Activated CD4-positive, alpha-beta T cell treated with anti-CD3 and anti-CD28 coated beads, Interleukin-2, amount 50 U/mL, for 48 hours (primary cell): ENCODE results near the gene VAC14.
"Not testable (repeated sequence)": the region's sequence is repeated elsewhere in the genome, so short reads cannot be mapped to it uniquely, and the experiment has no call there.

Experiments
- DNase-seq, 2 experiments: peaks; one replicate each; pipeline ENCODE4 v3.0.0-alpha.2; 2020

Gene VAC14

DNA sequence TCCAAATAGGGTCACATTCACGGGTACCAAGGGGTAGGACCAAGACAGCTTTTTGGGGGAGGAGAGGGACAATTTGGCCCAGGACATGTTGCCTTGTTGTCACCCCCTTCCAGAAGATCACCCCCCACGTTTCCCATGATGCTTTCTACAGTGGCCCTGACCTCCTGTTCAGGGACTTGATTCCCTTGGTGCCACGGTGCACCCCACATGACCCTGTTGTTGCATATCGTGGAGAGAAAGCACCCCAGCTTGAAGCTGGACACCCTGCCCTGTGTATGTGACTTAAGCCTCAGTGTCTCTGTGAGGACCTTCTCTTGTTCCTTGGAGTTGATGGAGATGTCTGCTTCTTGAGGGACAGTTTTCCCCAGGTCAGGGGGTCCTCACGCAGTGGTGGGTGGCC lies 142.0 kb downstream of the VAC14 start:
- no peak for DNase-seq

DNA sequence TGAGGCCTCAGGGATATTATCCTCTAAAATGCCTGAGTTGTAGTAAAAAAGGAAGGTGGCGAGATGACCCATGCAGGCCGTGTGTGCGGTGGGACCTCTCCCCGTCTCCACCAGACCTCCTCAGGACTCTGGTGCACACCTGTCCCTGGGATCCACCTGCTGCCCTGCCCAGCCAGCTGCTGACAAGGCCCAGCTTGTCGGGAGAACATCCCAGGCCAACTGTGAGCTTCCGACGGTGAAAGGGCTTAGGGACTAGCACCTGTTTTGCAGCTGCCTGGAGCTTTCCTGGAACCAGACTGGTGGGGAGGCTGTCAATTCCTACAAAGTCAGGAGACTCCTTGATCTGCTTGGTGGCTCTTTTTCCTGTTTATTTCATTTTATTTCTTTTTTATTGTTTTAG lies 143.0 kb downstream of the VAC14 start:
- DNase-seq: no peak

DNA sequence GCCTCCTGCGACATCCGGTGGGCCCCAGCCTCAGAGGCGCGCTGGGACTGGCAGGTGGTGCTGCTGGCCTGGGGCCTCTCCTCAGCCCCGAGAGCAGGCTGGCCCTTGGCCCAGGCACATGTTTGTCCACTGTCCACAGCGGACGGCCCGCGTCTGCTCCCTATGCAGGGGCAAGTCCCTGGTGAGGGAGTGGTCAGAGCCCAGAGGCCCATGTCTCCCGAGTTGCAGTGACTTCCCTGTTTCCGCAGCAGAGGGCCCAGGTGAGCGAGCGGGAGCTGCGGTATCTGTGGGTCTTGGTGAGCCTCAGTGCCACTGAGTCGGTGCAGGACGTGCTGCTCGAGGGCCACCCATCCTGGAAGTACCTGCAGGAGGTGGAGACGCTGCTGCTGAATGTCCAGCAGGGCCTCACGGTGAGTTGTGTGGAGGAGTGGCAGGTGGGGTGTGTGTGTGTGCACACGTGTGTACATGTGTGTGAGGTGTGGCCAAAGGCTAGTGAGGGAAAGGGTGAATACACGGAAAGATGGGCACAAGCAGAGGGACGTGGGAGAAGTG lies 144.2 kb downstream of the VAC14 start:
- no peak for DNase-seq

GRCh38 chr16:70656065-70656711 lies 144.8 kb downstream of the VAC14 start:
- no peak for DNase-seq

DNA sequence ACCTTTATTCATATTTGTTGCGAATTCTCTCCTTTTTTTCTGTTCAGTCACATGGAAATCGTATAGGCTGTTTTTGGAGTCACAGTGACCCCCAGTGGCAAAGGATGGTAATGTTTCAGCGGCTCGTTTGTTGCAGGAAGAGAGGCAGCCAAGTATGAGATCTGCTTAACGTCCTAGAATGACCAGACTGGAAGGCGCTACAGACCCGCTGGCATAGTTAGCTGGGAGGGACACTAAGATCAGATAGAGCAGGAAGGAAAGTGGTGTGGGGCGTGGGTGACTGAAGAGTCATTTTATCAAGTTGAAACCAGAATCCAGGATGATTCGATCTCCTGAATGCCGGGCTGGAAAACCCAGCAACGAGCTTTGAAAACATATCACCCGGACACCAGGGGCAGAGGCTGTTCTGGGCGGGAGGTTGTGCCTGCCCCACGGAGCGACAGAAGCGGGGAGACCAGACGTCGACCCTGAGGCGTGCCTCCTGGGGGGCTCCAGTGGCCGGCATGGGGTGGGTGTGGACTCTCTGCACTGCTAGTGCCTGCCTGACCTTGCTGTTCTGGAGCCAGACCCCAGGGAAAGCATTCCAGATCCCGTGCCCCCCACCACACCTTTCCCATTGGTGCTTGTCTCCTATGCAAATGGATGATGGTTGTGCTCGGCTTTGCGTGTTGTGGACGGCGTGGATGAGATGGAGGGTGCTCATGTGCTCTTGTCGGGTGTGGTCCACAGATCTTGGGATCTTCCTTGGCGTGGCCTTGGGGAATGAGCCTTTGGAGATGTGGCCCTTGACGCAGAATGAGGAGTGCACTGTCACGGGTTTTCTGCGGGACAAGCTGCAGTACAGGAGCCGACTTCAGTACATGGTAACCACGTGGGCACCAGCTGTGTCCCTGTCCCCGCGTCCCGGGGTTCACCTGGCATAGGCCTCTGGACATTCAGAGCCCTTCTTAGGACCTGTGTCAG lies 146.9 kb downstream of the VAC14 start:
- DNase-seq: peak; percentile 86 to 90

DNA sequence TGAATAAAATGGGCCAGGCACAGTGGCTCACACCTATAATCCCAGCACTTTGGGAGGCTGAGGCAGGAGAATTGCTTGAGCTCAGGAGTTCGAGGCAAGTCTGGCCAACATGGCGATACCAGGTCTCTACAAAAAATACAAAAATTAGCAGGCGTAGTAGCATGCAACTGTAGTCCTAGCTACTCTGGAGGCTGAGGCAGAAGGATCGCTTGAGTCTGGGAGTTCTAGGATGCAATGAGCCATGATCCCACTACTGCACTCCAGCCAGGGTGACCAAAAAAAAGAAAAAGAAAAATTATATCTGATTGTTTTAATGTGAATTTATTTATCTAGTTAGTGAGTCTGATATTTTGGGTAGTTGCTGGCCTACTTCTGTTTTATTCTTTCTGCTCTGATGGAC lies 147.6 kb downstream of the VAC14 start:
- DNase-seq: no peak

GRCh38 chr16:70652322-70652721 lies 148.6 kb downstream of the VAC14 start:
- no peak for DNase-seq

- DNase-seq: no peak
Observed at GRCh38 chr16:70651524-70651923, 149.4 kb downstream of the VAC14 start.

DNA sequence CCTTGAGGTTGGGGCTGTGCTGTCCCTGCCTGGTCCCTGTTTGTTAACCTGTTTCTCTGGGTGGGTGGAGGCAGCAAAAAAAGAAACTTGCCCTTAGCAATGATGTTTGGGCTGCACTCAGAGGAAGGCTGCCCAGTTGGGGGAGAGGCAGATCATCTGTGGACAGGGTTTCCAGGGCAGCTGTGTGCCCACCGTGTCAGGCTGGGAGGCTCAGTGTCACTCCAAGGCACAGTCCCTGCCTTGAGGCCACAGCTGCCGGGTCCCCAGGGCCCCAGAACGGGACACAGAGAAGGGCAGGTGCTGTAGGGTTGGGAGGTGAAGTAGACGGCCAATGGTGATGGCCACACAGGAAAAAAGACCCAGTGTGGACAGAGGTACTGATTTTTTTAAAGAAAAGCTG lies 150.7 kb downstream of the VAC14 start:
- no peak for DNase-seq

DNA sequence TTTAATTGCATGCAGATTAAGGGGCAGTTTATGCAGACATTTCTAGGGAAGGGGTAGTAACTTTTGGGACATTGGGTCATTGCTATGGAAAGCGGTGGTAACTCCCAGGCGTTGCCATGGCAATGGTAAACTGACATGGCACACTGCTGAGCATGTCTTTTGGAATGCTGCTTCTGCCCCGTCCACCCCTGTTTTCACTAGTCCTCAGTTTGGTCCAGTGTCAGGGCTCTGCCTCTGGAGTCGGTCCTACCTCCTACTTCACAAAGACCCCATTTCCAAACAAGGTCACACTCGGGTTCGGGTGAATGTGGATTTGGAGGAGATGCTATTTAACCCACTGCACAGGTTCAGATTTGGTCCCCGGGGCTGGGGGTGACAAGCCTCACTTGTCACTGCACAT lies 151.7 kb downstream of the VAC14 start:
- no peak for DNase-seq

GRCh38 chr16:70648606-70649005 lies 152.4 kb downstream of the VAC14 start:
- DNase-seq: no peak

DNA sequence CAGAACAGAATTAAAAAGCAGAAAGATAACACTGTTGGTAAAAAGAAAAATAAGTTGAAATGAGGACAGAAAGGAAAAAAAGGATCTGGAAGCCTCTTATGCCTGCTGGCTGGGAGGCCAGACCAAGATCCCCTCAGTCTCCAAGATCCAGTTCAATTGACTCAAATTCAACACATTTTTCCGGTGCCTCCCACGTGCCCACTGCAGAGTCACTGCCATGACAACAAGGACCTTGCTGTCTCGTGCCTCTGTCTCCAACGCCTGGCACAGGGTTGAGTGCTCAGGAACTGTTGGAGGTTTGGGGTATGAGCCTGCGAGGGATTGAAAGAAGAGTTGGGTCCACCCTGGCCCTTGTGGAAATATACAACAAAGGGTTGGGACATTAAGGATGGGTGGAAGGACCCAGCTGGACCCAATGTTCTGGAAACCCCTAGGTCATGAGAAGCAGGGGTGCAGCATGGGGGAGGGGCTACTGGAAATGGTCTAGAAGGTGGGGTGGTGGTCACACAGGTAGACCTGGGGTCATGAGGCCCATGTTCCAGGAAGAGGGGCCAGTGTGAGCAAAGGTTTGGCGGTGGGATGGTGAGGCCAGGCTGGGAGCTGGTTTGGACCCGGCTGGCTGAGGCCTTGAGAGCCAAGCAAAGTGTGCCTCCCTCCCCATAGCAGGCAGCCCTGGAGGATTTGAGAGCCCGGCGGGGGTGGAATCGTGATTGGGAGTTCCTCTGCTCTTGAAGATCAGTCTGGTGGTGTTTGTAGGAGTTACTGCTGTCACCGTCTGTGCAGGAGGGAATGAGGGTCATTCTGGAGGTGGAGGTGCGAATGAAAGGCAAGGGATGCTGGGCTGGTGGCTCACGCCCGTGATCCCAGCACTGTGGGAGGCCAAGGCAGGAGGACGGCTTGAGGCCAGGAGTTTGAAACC lies 153.3 kb downstream of the VAC14 start:
- DNase-seq: no peak

DNA sequence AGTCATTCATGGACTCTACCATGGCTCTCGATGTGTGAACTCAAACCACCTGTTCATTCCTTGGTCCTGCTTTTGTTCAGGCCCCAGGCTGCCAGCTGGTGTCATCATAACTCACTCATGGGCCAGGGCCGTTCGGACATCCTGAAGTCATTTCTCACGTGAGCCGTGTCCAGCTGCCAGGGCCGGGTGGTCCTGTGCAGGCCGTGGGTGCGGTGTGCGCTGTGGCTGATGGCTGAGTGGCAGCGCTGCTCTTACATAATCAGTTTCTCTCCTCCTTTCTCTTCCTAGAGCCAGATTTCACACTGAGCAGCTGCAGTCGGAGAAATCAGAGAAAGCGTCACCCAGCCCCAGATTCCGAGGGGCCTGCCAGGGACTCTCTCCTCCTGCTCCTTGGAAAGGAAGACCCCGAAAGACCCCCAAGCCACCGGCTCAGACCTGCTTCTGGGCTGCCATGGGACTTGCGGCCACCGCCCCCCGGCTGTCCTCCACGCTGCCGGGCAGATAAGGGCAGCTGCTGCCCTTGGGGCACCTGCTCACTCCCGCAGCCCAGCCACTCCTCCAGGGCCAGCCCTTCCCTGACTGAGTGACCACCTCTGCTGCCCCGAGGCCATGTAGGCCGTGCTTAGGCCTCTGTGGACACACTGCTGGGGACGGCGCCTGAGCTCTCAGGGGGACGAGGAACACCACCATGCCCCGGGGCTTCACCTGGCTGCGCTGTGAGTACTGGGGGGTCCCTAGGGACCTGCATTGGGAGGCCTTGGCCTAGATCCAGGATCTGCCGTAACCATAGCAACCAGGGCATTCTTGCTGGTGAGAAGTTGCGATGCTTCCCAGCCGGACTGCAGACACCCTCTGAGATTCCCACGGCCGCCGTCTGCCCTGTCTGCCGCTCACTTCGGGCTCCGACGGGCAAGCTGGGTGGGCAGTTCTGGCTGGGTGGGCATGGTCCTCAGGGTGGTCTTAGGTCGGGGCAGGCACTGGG lies 154.4 kb downstream of the VAC14 start, which contains the start of gene IL34:
Gene IL34 (plus strand): TSS at position 300 of the 982 bp plus-strand sequence. CDS start 389 bp downstream, at position 689.
- DNase-seq: no peak

DNA sequence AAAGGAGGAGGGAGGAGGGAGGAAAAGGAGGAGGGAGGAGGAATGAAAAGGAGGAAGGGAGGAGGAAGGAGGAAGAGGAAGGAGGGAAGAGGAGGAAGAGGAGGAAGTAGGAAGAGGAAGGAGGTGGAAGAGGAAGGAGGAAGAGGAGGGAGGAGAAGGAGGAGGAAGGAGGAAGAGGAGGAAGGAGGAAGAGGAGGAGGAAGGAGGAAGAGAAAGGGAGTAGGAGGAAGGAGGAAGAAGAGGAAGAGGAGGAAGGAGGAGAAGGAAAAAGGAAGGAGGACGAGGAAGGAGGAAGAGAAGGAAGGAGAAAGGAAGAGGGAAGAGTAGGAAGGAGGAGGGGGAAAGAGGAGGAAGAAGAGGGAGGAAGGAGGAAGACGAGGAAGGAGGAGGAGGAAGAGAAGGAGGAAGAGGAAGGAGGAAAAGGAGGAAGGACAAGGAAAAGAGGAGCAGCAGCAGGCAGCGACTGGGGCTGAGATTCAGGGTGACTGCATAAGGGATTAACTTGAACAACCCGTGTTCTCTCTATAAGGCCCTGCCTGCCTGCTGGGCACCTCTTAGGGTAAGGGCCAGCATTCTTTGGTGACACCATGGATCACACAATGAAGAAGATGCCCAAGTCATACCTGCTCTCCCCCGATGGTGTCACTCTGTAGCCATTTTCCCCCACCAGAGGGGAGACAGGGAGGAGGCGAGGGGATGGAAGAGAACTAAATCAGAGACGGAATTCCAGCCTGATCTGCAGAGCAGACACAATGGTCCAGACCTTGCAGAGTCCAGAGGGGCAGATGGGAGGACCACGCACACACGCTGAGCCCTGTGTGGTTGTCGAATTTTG lies 156.0 kb downstream of the VAC14 start:
- DNase-seq: no peak

DNA sequence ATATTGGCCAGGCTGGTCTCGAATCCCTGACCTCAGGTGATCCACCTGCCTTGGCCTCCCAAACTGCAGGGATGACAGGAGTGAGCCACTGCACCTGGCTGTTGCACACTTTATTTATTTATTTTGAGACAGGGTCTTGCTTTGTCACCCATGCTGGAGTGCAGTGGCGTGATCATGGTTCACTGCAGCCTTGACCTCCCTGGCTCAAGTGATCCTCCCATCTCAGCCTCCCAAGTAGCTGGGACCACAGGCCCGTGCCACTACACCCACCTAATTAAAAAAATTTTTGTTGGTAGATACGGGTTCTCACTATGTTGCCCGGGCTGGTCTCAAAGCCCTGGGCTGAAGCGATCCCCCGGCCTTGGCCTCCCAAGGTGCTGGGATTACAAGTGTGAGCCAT lies 157.7 kb downstream of the VAC14 start:
- DNase-seq: not testable (repeated sequence)

DNA sequence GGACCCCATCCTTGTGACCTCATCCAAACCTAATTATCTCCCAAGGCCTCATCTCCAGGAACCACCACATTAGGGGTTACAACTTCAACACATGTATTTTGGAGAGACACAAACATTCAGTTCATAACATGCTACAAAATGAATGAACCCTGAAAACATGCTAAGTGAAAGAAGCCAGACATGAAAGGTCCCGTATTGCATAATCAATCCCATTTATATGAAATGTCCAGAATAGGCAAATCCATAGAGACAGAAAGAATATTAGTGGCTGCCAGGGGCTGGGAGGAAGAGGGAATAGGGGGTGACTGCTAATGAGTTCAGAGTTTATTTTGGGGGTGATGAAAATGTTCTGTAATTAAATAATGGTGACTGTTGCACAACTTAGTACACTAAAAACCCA lies 158.3 kb downstream of the VAC14 start:
- DNase-seq: no peak

DNA sequence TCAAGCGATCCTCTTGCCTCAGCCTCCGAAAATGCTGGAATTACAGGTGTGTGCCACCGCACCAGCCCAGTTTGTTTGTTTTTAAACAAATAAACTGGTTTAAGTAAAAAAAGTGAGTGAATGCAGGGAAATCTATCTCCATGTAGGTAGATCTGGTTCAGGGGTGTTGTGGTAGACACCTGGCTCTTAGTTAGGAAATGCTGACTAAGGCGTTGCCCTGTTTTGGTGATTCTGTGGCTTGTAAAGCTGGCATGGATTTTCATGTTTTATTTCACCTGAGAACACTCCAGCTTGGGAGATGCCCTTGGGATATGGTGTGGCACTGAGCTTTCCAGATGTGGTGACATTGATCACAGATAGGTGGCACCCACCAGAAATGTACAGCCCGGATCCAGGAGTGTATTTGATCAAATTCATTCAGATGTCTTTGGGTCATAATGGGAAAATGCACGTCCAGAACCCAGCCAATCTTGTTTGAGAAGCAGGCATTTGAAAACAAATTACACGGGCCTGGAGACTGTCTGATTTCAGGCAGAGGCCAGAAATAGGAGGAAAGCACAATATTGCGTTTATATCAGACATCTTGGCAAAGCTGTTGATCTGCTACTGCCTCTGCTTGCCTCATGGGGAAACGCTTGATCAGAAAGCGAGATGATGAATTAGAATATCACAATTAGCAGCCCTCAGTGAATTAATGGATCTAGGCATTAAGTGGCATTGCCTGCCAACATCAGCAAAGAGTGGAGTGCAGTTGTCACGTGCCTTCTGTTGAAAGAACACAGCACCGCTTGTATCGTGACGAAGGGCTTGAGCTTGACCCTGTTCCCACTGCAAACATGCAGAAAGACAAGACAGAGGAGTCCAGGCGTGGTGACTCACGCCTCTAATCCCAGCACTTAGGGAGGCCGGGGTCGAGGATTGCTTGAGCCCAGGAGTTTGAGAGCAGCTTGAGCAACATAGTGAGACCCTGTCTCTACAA lies 161.9 kb downstream of the VAC14 start:
- DNase-seq: no peak
